K562 (cell line): ENCODE results near the gene IFNAR2.
"Not testable (repeated sequence)": the region's sequence is repeated elsewhere in the genome, so short reads cannot be mapped to it uniquely, and the experiment has no call there.

Experiments
- BHLHE40 ChIP-seq: IDR thresholded peaks from 2 replicates; pipeline ENCODE4 v1.6.1; 2011; ENCODE audit warnings: low read length, improper control_type of control experiment
- ZNF57 ChIP-seq: fragments of 450-650 bp; formaldehyde crosslinking; IDR thresholded peaks from 2 replicates; pipeline ENCODE4 v1.4.0; 2020; ENCODE audit warnings: mild to moderate bottlenecking, moderate library complexity

DNA sequence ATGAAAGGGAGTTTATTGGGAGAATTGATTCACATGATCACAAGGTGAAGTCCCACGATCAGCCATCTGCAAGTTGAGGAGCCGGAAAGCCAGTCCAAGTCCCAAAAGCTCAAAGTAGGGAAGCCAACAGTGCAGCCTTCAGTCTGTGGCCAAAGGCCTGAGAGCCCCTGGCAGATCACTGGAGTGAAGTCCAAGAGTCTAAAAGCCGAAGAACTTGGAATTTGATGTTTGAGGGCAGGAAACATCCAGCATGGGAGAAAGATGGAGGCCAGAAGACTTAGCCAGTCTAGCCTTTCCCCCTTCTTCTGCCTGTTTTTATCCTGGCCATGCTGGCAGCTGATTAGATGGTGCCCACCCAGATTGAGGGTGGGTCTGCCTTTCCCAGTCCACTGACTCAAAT is 4.4 kb upstream of the IFNAR2 start:
- TF ChIP-seq ZNF57 (CRISPR knock-in tag); BHLHE40: not testable (repeated sequence)
